Measurements from ENCODE around the gene THRB. TPM values are rescaled to one million over a fixed set of nuclear protein-coding genes. Genes with fewer than 3 reads are reported as not detected.

Gene THRB
- total RNA-seq, 1 donor = 0.36 TPM

DNA sequence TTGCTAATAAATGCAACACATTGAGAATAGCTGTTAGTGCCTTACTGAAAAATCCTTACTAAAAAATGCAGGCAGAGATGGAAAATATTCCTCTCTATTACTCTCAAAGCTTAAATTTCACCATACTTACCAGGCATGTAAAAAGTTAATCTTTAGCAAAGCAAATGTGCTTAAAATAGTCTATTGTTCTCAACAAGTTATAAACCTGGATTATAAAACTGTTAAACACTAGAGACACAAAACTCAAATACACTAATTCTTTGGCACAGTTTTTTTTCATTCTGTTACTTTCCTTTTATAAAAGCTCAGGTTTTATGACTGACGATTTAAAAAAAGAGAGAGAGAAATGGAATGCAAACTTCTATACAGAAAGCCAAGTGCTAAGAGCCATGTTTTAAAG, 119.8 kb downstream of the THRB start:
- Histone ChIP-seq H3K79me2 (ENCODE audit: insufficient read depth, low read length) (no peaks in the 10 kb centered on the region), H3K36me3 (ENCODE audit: insufficient read depth, low read length) (no peaks in the 10 kb centered on the region), H3K4me2 (ENCODE audit: insufficient read depth, low read length) (no peak overlapping the region), H3K27ac (ENCODE audit: low read depth, low read length) (no peak overlapping the region), H4K20me1 (ENCODE audit: insufficient read depth, low read length) (no peaks in the 10 kb centered on the region), H3K4me1 (ENCODE audit: insufficient read depth, low read length) (no peaks in the 10 kb centered on the region), H3K4me3 (ENCODE audit: insufficient read depth, low read length) (no peak overlapping the region), H3K27me3 (ENCODE audit: insufficient read depth, low read length) (no peaks in the 10 kb centered on the region), H3K9me3 (ENCODE audit: low read depth, low read length) (no peaks in the 10 kb centered on the region), H2AFZ (ENCODE audit: low read length) (no peak overlapping the region)
- TF ChIP-seq, protein P1, sequence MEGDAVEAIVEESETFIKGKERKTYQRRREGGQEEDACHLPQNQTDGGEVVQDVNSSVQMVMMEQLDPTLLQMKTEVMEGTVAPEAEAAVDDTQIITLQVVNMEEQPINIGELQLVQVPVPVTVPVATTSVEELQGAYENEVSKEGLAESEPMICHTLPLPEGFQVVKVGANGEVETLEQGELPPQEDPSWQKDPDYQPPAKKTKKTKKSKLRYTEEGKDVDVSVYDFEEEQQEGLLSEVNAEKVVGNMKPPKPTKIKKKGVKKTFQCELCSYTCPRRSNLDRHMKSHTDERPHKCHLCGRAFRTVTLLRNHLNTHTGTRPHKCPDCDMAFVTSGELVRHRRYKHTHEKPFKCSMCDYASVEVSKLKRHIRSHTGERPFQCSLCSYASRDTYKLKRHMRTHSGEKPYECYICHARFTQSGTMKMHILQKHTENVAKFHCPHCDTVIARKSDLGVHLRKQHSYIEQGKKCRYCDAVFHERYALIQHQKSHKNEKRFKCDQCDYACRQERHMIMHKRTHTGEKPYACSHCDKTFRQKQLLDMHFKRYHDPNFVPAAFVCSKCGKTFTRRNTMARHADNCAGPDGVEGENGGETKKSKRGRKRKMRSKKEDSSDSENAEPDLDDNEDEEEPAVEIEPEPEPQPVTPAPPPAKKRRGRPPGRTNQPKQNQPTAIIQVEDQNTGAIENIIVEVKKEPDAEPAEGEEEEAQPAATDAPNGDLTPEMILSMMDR (IDR thresholded peaks at IDR 0.05; ENCODE audit: extremely low read depth, low read depth, low read length) = no peak
- DNase-seq (ENCODE audit: insufficient read length, low spot score, missing footprints) = no peak

DNA sequence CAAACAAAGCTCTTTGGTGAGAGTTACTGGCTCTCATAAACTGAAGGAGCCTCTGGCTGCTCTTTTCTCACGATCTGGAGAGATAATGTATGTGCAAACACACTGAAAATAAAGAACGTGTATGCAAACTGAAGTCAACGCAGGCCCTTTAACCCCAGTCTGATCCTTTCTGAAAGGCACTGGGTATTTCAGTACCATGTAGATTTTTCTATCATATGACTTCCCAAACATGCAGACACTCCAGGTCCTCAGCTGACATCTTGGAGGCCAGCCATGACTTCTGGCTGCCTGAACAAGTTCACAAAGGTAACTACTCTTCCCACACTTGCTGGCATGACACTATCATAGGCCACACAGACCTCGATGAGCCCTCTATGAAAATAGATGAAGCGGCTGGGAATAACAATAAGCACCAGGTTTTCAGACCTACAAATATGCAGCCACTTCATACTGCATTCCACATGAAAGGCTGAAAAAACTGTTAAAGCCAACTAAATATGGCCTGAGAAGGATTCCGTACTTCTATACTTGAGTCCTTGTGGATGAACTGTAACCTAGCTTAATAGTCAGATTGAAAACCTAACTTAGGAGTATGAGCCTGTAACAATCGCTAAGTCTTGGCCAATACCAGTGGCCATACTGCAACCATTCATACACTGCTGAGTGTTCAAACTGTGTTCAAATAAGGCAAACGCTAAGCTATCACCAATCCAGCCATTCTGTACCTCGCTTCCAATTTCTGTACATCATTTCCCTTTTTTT, 121.3 kb downstream of the THRB start:
- Histone ChIP-seq H3K4me1 (ENCODE audit: insufficient read depth, low read length) (no peaks in the 10 kb centered on the region), H3K27ac (ENCODE audit: low read depth, low read length) (no peak overlapping the region), H3K79me2 (ENCODE audit: insufficient read depth, low read length) (no peaks in the 10 kb centered on the region), H3K4me2 (ENCODE audit: insufficient read depth, low read length) (no peak overlapping the region), H3K9me3 (ENCODE audit: low read depth, low read length) (no peaks in the 10 kb centered on the region), H3K27me3 (ENCODE audit: insufficient read depth, low read length) (no peaks in the 10 kb centered on the region), H3K4me3 (ENCODE audit: insufficient read depth, low read length) (no peak overlapping the region), H4K20me1 (ENCODE audit: insufficient read depth, low read length) (no peaks in the 10 kb centered on the region), H3K36me3 (ENCODE audit: insufficient read depth, low read length) (no peaks in the 10 kb centered on the region), H2AFZ (ENCODE audit: low read length) (no peak overlapping the region)
- DNase-seq (ENCODE audit: insufficient read length, low spot score, missing footprints) = no peak
- TF ChIP-seq, protein P1 (IDR thresholded peaks at IDR 0.05; ENCODE audit: extremely low read depth, low read depth, low read length) = no peak

DNA sequence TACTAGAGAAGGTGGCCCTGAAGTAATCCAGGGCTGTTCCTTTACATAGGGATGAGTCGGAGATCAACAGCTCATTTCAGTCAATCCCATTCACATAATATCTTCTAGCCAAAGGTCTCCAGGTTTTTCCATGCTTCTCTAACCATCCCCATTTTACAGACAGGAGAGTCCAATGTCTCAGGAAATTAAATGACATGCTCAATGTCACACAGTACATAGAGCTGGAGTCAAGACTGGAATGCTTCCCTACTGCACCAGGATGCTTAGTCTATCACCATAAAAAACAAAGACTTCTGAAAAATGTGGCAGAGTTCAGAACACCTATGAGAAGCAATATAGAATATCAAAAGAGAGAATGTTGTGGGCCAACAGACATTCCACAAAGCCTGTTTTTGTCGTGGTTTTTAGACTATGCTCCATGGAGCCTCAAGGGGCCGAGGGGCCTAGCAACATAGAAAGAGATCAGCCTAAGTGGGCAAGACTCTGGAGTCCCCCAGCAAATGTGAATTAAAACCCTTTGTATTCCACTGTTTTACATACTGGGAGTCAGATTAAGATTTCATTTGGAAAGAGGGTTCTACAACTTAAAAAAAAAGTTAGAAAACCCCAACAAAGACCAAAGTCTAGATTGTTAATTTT, 122.0 kb downstream of the THRB start:
- Histone ChIP-seq H3K4me2 (ENCODE audit: insufficient read depth, low read length) (no peak overlapping the region), H3K36me3 (ENCODE audit: insufficient read depth, low read length) (no peaks in the 10 kb centered on the region)
- no peak for DNase-seq (ENCODE audit: insufficient read length, low spot score, missing footprints)

More for the DNA sequence above, 122.0 kb downstream of the THRB start:
- Histone ChIP-seq H3K4me1 (ENCODE audit: insufficient read depth, low read length) (no peaks in the 10 kb centered on the region), H3K27me3 (ENCODE audit: insufficient read depth, low read length) (no peaks in the 10 kb centered on the region), H4K20me1 (ENCODE audit: insufficient read depth, low read length) (no peaks in the 10 kb centered on the region), H2AFZ (ENCODE audit: low read length) (no peak overlapping the region), H3K9me3 (ENCODE audit: low read depth, low read length) (no peaks in the 10 kb centered on the region), H3K79me2 (ENCODE audit: insufficient read depth, low read length) (no peaks in the 10 kb centered on the region), H3K4me3 (ENCODE audit: insufficient read depth, low read length) (no peak overlapping the region), H3K27ac (ENCODE audit: low read depth, low read length) (no peak overlapping the region)
- TF ChIP-seq, protein P1 (IDR thresholded peaks at IDR 0.05; ENCODE audit: extremely low read depth, low read depth, low read length) = no peak

Data from osteoblast (primary cell).